ENCODE measurements around the gene ARSJ. TPM values are rescaled to one million over a fixed set of nuclear protein-coding genes. Genes with fewer than 3 reads are reported as not detected.
A peak's percentile ranks its signal among the peaks of the same experiment; 100 is the strongest.
"Not testable (repeated sequence)": the region's sequence is repeated elsewhere in the genome, so short reads cannot be mapped to it uniquely, and the experiment has no call there.

The ARSJ gene
- total RNA-seq, 1 experiment from 2014 or later: 7.3 TPM

DNA sequence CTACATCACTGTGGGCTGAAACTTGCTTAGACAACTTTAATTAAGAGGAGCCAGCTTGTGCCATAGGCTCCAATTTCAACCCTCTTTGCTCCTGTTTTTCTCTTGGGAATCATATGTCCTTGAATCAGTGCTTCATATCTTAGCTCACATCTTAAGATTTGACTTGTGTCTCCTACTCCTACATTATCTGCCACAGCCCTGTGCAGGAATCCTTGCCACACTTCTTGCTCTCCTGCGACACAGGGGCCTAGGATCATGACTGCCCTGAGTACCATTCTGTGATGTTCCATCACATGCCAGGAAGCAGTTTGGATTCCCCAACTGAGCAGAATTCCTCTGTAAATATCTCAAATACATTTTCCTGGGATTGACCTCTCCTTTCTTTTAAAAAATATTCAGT lies 36.4 kb downstream of the ARSJ start:
- Histone ChIP-seq H3K27me3 (replicated peaks; ENCODE audit: control insufficient read depth, insufficient read depth, low read length) (no peaks in the 10 kb centered on the region), H3K4me1 (peaks cover 17% of the 10 kb centered on the region), H3K36me3 (ENCODE audit: control insufficient read depth, insufficient read depth, low read length) (no peaks in the 10 kb centered on the region), H3K4me3 (ENCODE audit: low read depth, low read length) (no peak overlapping the region), H3K9me3 (0 out of 2 replicates have a peak, but pooled peaks cover 4% of the 10 kb centered on the region)
- DNase-seq: no peak
- H3K27me3 Mint-ChIP-seq (ENCODE audit: insufficient read depth, unreplicated experiment): no peaks in the 10 kb centered on the region
- H3K4me3 Mint-ChIP-seq (ENCODE audit: unreplicated experiment): no peak overlapping the region
- no TSS peak for BruUV-seq (replicated peaks)
- H3K9me3 Mint-ChIP-seq (ENCODE audit: unreplicated experiment): no peaks in the 10 kb centered on the region
- ChIA-PET CTCF (no interaction called here), POLR2A (no interaction called here)
- H3K4me1 Mint-ChIP-seq (ENCODE audit: low read depth, unreplicated experiment): peaks cover 19% of the 10 kb centered on the region
- H3K27ac Mint-ChIP-seq (ENCODE audit: unreplicated experiment): no peak overlapping the region
- H3K36me3 Mint-ChIP-seq (ENCODE audit: insufficient read depth, unreplicated experiment): no peaks in the 10 kb centered on the region
- TF ChIP-seq, protein P1, sequence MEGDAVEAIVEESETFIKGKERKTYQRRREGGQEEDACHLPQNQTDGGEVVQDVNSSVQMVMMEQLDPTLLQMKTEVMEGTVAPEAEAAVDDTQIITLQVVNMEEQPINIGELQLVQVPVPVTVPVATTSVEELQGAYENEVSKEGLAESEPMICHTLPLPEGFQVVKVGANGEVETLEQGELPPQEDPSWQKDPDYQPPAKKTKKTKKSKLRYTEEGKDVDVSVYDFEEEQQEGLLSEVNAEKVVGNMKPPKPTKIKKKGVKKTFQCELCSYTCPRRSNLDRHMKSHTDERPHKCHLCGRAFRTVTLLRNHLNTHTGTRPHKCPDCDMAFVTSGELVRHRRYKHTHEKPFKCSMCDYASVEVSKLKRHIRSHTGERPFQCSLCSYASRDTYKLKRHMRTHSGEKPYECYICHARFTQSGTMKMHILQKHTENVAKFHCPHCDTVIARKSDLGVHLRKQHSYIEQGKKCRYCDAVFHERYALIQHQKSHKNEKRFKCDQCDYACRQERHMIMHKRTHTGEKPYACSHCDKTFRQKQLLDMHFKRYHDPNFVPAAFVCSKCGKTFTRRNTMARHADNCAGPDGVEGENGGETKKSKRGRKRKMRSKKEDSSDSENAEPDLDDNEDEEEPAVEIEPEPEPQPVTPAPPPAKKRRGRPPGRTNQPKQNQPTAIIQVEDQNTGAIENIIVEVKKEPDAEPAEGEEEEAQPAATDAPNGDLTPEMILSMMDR (IDR thresholded peaks at IDR 0.05; ENCODE audit: insufficient read depth in 1 of 2, low read depth in 1 of 2, low read length in 1 of 2, severe bottlenecking in 1 of 2, unreplicated experiment in 1 of 2): no peak
- intact Hi-C loops (cut with micrococcal nuclease; ENCODE audit: unreplicated experiment): no loop called here

DNA sequence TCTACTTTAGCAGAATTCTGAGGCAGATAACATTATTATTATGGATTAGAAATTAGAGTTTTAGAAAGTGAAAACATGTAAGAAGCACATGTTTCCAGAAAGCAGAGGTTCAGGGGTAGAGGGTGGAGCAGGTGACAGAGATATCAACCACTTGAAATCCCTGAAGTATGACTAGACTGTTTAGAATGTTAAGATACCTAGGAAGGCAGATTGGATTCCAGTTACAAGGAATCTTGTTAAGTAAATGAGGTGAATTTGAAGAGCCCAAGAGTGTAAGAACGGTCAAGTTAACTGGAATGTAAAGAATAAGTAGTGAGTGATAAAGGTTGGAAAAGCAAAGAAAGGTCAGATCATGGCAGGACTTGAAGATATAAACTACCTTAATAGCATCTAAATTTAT lies 37.6 kb downstream of the ARSJ start:
- peak overlapping the region; percentile 43 for H3K27ac Mint-ChIP-seq (ENCODE audit: unreplicated experiment)
- H3K27me3 Mint-ChIP-seq (ENCODE audit: insufficient read depth, unreplicated experiment): no peaks in the 10 kb centered on the region
- H3K4me1 ChIP-seq: peaks cover 17% of the 10 kb centered on the region
- H3K4me1 Mint-ChIP-seq (ENCODE audit: low read depth, unreplicated experiment): peaks cover 19% of the 10 kb centered on the region
- no TSS peak for BruUV-seq (replicated peaks)
- CTCF ChIA-PET: no interaction called here
- H3K4me3 Mint-ChIP-seq (ENCODE audit: unreplicated experiment): no peak overlapping the region
- no peak for DNase-seq
- H3K36me3 ChIP-seq (ENCODE audit: control insufficient read depth, insufficient read depth, low read length): no peaks in the 10 kb centered on the region
- no peaks in the 10 kb centered on the region for H3K9me3 Mint-ChIP-seq (ENCODE audit: unreplicated experiment)
- POLR2A ChIA-PET: no interaction called here
- H3K36me3 Mint-ChIP-seq (ENCODE audit: insufficient read depth, unreplicated experiment): no peaks in the 10 kb centered on the region
- intact Hi-C loops (cut with micrococcal nuclease; ENCODE audit: unreplicated experiment): no loop called here
- H3K4me3 ChIP-seq (ENCODE audit: low read depth, low read length): no peak overlapping the region
- TF ChIP-seq, protein P1 (IDR thresholded peaks at IDR 0.05; ENCODE audit: insufficient read depth in 1 of 2, low read depth in 1 of 2, low read length in 1 of 2, severe bottlenecking in 1 of 2, unreplicated experiment in 1 of 2): no peak
- H3K27me3 ChIP-seq (replicated peaks; ENCODE audit: control insufficient read depth, insufficient read depth, low read length): no peaks in the 10 kb centered on the region
- 0 out of 2 replicates have a peak, but pooled peaks cover 4% of the 10 kb centered on the region for H3K9me3 ChIP-seq

DNA sequence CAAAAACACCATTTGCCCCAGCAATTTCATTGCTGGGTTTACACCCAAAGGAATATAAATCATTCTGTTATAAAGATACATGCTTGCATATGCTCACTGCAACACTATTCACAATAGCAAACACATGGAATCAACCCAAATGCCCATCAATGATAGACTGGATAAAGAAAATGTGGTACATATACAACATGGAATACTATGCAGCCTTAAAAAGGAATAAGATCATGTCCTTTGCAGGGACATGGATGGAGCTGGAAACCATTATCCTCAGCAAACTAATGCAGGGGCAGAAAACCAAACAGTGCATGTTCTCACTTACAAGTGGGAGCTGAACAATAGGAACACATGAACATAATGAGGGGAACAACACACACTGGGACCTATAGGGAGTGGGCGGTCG lies 39.3 kb downstream of the ARSJ start:
- H3K4me1 Mint-ChIP-seq (ENCODE audit: low read depth, unreplicated experiment): peaks cover 19% of the 10 kb centered on the region
- H3K36me3 ChIP-seq (ENCODE audit: control insufficient read depth, insufficient read depth, low read length); intact Hi-C loops (cut with micrococcal nuclease; ENCODE audit: unreplicated experiment); H3K4me3 Mint-ChIP-seq (ENCODE audit: unreplicated experiment); H3K27me3 ChIP-seq (replicated peaks; ENCODE audit: control insufficient read depth, insufficient read depth, low read length); H3K4me3 ChIP-seq (ENCODE audit: low read depth, low read length); DNase-seq; H3K27ac Mint-ChIP-seq (ENCODE audit: unreplicated experiment); BruUV-seq (replicated peaks); CTCF ChIA-PET; H3K9me3 ChIP-seq; POLR2A ChIA-PET; H3K9me3 Mint-ChIP-seq (ENCODE audit: unreplicated experiment); H3K36me3 Mint-ChIP-seq (ENCODE audit: insufficient read depth, unreplicated experiment); H3K27me3 Mint-ChIP-seq (ENCODE audit: insufficient read depth, unreplicated experiment): not testable (repeated sequence)
- peaks cover 17% of the 10 kb centered on the region for H3K4me1 ChIP-seq

DNA sequence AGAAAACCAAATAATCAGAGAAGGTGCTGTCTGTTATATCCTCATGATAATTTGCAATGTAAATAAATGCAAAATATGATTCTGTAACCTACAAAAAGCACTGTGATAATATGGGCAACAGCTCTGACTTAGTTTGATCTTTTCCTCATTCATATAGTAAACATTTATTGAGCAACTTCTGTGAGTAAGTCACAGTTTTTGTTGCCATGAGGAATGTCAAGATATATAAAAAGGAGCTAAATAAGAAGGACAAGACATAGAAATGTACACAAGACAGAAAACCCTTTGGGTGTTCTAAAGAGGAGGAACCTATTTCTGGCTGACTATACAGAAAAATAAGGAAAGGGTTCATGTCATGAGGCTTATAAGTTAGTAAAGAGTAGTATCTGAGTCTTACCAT lies 44.3 kb downstream of the ARSJ start:
- TF ChIP-seq, protein P1 (IDR thresholded peaks at IDR 0.05; ENCODE audit: insufficient read depth in 1 of 2, low read depth in 1 of 2, low read length in 1 of 2, severe bottlenecking in 1 of 2, unreplicated experiment in 1 of 2): no peak
- no peak overlapping the region for H3K27ac Mint-ChIP-seq (ENCODE audit: unreplicated experiment)
- H3K9me3 Mint-ChIP-seq (ENCODE audit: unreplicated experiment): no peaks in the 10 kb centered on the region
- DNase-seq: no peak
- Histone ChIP-seq H3K9me3 (0 out of 2 replicates have a peak, but pooled peaks cover 2% of the 10 kb centered on the region), H3K27me3 (replicated peaks; ENCODE audit: control insufficient read depth, insufficient read depth, low read length) (no peaks in the 10 kb centered on the region), H3K4me3 (ENCODE audit: low read depth, low read length) (no peak overlapping the region), H3K36me3 (ENCODE audit: control insufficient read depth, insufficient read depth, low read length) (no peaks in the 10 kb centered on the region), H3K4me1 (no peaks in the 10 kb centered on the region)
- ChIA-PET POLR2A (no interaction called here), CTCF (no interaction called here)
- H3K36me3 Mint-ChIP-seq (ENCODE audit: insufficient read depth, unreplicated experiment): no peaks in the 10 kb centered on the region
- intact Hi-C loops (cut with micrococcal nuclease; ENCODE audit: unreplicated experiment): no loop called here
- BruUV-seq (replicated peaks): no TSS peak
- H3K27me3 Mint-ChIP-seq (ENCODE audit: insufficient read depth, unreplicated experiment): no peaks in the 10 kb centered on the region
- no peaks in the 10 kb centered on the region for H3K4me1 Mint-ChIP-seq (ENCODE audit: low read depth, unreplicated experiment)
- no peak overlapping the region for H3K4me3 Mint-ChIP-seq (ENCODE audit: unreplicated experiment)

DNA sequence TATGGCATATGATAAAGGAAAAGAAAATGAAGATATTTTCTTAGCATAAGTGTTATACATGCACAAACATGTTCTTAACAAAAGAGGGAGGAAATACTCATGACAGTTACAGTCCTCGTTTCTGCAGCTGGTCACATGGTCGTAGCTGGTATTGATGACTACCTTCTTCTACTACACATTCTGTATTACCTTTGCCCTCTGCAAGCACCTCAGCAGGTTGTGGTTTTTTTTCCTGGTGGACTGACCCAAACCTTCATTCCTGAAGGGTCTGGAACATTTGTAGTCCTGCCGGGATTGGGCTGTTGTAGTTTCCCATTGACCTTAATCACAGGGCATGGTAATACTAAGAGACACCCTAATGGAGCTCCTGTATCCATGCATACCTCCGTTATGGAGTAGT lies 54.7 kb downstream of the ARSJ start:
- H3K4me1 Mint-ChIP-seq (ENCODE audit: low read depth, unreplicated experiment); DNase-seq; H3K36me3 ChIP-seq (ENCODE audit: control insufficient read depth, insufficient read depth, low read length); BruUV-seq (replicated peaks); H3K9me3 ChIP-seq; H3K9me3 Mint-ChIP-seq (ENCODE audit: unreplicated experiment); H3K27me3 ChIP-seq (replicated peaks; ENCODE audit: control insufficient read depth, insufficient read depth, low read length); H3K36me3 Mint-ChIP-seq (ENCODE audit: insufficient read depth, unreplicated experiment); H3K4me3 Mint-ChIP-seq (ENCODE audit: unreplicated experiment); H3K4me3 ChIP-seq (ENCODE audit: low read depth, low read length); CTCF ChIA-PET; intact Hi-C loops (cut with micrococcal nuclease; ENCODE audit: unreplicated experiment); H3K27me3 Mint-ChIP-seq (ENCODE audit: insufficient read depth, unreplicated experiment); H3K27ac Mint-ChIP-seq (ENCODE audit: unreplicated experiment): not testable (repeated sequence)
- H3K4me1 ChIP-seq: peaks cover 21% of the 10 kb centered on the region
- POLR2A ChIA-PET: interaction anchor here (0.6 kb wide), 1 partner anchor 1270 kb away, joined by 3 read pairs; no protein-coding TSS in a partner anchor
